Neural cell (in vitro differentiated cells): ENCODE measurements around the gene LPP. TPM values are rescaled to one million over a fixed set of nuclear protein-coding genes. Genes with fewer than 3 reads are reported as not detected.

Experiments
- H2AFZ ChIP-seq: fragments of 200-600, 300-800 bp; sonication (generic), shearing (Covaris generic); 2 replicates; pipeline ENCODE4 v1.6.0; 2014; ENCODE audit warnings: low read depth, mild to moderate bottlenecking, antibody characterized with exemption, low read length, moderate library complexity
- H3F3A ChIP-seq: fragments of 200-600 bp; shearing (Covaris generic); 2 replicates; pipeline ENCODE4 v1.6.1; 2016; ENCODE audit warnings: mild to moderate bottlenecking, moderate library complexity, mixed read lengths, antibody characterized with exemption, low read length; ENCODE audit not compliant: insufficient read depth, poor library complexity, severe bottlenecking
- H3K27ac ChIP-seq: fragments of 200-600, 300-800 bp; sonication (generic), shearing (Covaris generic); 2 replicates; pipeline ENCODE4 v1.5.1; 2014; ENCODE audit warnings: mild to moderate bottlenecking, low read length, moderate library complexity
- H3K27me3 ChIP-seq: fragments of 300-800, 200-600 bp; sonication (generic), shearing (Covaris generic); 2 replicates; pipeline ENCODE4 v1.6.0; 2014; ENCODE audit warnings: mild to moderate bottlenecking, low read depth, low read length, moderate library complexity; ENCODE audit not compliant: insufficient read depth
- H3K36me3 ChIP-seq: fragments of 300-800, 200-600 bp; sonication (generic), shearing (Covaris generic); 2 replicates; pipeline ENCODE4 v1.5.1; 2014; ENCODE audit warnings: mild to moderate bottlenecking, antibody characterized with exemption, low read length, moderate library complexity; ENCODE audit not compliant: insufficient read depth
- H3K4me2 ChIP-seq: fragments of 300-800, 200-600 bp; sonication (generic), shearing (Covaris generic); 2 replicates; pipeline ENCODE4 v1.6.0; 2014; ENCODE audit warnings: mild to moderate bottlenecking, low read length
- H3K4me3 ChIP-seq: fragments of 300-800, 200-600 bp; sonication (generic), shearing (Covaris generic); 2 replicates; pipeline ENCODE4 v1.5.1; 2014; ENCODE audit warnings: mild to moderate bottlenecking, low read length, moderate library complexity
- H3K79me2 ChIP-seq: fragments of 200-600 bp; shearing (Covaris generic); replicated peaks from 2 replicates; pipeline ENCODE4 v1.6.0; 2014; ENCODE audit warnings: mild to moderate bottlenecking, low read length, moderate library complexity; ENCODE audit not compliant: insufficient read depth
- H3K9ac ChIP-seq: fragments of 300-800, 200-600 bp; sonication (generic), shearing (Covaris generic); 2 replicates; pipeline ENCODE4 v1.6.1; 2016; ENCODE audit warnings: mild to moderate bottlenecking, low read length, mixed read lengths
- H3K9me2 ChIP-seq: fragments of 200-600 bp; shearing (Covaris generic); 2 replicates; pipeline ENCODE4 v1.6.1; 2016; ENCODE audit warnings: mild to moderate bottlenecking, low read length, mixed read lengths; ENCODE audit not compliant: insufficient read depth
- H3K9me3 ChIP-seq: fragments of 200-600, 300-800 bp; sonication (generic), shearing (Covaris generic); 2 replicates; pipeline ENCODE4 v1.6.1; 2016; ENCODE audit warnings: mild to moderate bottlenecking, mixed run types, low read length, moderate library complexity, mixed read lengths
- H4K20me1 ChIP-seq: fragments of 200-600 bp; shearing (Covaris generic); 2 replicates; pipeline ENCODE4 v1.6.1; 2016; ENCODE audit warnings: mild to moderate bottlenecking, mixed run types; ENCODE audit not compliant: insufficient read depth
- CTCF ChIP-seq: fragments of 450-650 bp; IDR thresholded peaks from 2 replicates; pipeline ENCODE4 v1.5.1; 2014; ENCODE audit warnings: antibody characterized with exemption, mild to moderate bottlenecking, moderate library complexity; ENCODE audit not compliant: poor library complexity, severe bottlenecking
- EP300 ChIP-seq: fragments of 450-650 bp; conservative IDR thresholded peaks from 2 replicates; pipeline ENCODE4 v1.6.1; 2014; ENCODE audit warnings: antibody characterized with exemption, mild to moderate bottlenecking, moderate library complexity; ENCODE audit not compliant: poor library complexity, severe bottlenecking
- EZH2 ChIP-seq: fragments of 200-600, 300-800 bp; shearing (Covaris generic), sonication (generic); IDR thresholded peaks from 2 replicates; pipeline ENCODE4 v1.6.1; 2014; ENCODE audit warnings: antibody characterized with exemption, low read length, borderline replicate concordance, mild to moderate bottlenecking; ENCODE audit not compliant: insufficient read depth, poor library complexity, severe bottlenecking
- MXI1 ChIP-seq: fragments of 450-650 bp; conservative IDR thresholded peaks from 2 replicates; pipeline ENCODE4 v1.6.1; 2014; ENCODE audit warnings: antibody characterized with exemption, mild to moderate bottlenecking; ENCODE audit not compliant: poor library complexity, severe bottlenecking
- POLR2AphosphoS5 ChIP-seq: IDR thresholded peaks from 2 replicates; pipeline ENCODE4 v1.6.1; 2012
- RAD21 ChIP-seq: fragments of 450-650 bp; conservative IDR thresholded peaks from 2 replicates; pipeline ENCODE4 v1.6.1; 2014; ENCODE audit warnings: antibody characterized with exemption, mild to moderate bottlenecking, moderate library complexity
- REST ChIP-seq: IDR thresholded peaks from 2 replicates; pipeline ENCODE4 v1.6.1; 2012; ENCODE audit warnings: borderline replicate concordance
- SMC3 ChIP-seq: fragments of 450-650 bp; conservative IDR thresholded peaks from 2 replicates; pipeline ENCODE4 v1.6.1; 2014; ENCODE audit warnings: antibody characterized with exemption, mild to moderate bottlenecking, moderate library complexity; ENCODE audit not compliant: poor library complexity
- TAF1 ChIP-seq: IDR thresholded peaks from 2 replicates; pipeline ENCODE4 v1.6.1; 2012; ENCODE audit warnings: low read depth
- polyA plus RNA-seq: library from polyadenylated mRNA; depleted of rRNA; stranded (reverse); fragments of >200 nt; gene quantifications from 2 replicates; pipeline ENCODE4 v1.2.3, GENCODE V29; 2014

LPP gene
- polyA plus RNA-seq, 1 donor from 2014 or later: 3.0 TPM

GRCh38 chr3:188729422-188729821, 575.5 kb downstream of the LPP start:
- H3K9me3 ChIP-seq: no peaks in the 10 kb centered on the region
- no peak overlapping the region for H2AFZ ChIP-seq
- no peak overlapping the region for H3K9ac ChIP-seq
- H3K79me2 ChIP-seq: no peaks in the 10 kb centered on the region
- H4K20me1 ChIP-seq: no peaks in the 10 kb centered on the region
- no peak overlapping the region for H3K4me3 ChIP-seq
- no peaks in the 10 kb centered on the region for H3F3A ChIP-seq
- H3K4me2 ChIP-seq: no peak overlapping the region
- no peak for TF ChIP-seq POLR2AphosphoS5
- no peak for TF ChIP-seq SMC3
- H3K27me3 ChIP-seq: no peaks in the 10 kb centered on the region
- no peaks in the 10 kb centered on the region for H3K36me3 ChIP-seq
- H3K27ac ChIP-seq: no peak overlapping the region
- H3K9me2 ChIP-seq: no peaks in the 10 kb centered on the region

GRCh38 chr3:188734395-188734794, 580.4 kb downstream of the LPP start:
- no peaks in the 10 kb centered on the region for H3F3A ChIP-seq
- no peak for TF ChIP-seq EZH2
- no peak for TF ChIP-seq RAD21
- no peak for TF ChIP-seq MXI1
- TF ChIP-seq SMC3: no peak
- no peak for TF ChIP-seq CTCF
- no peak for TF ChIP-seq EP300
- TF ChIP-seq REST: no peak
- no peak for TF ChIP-seq POLR2AphosphoS5
- H3K4me2 ChIP-seq: no peak overlapping the region

GRCh38 chr3:188739511-188739910, 585.6 kb downstream of the LPP start:
- no peaks in the 10 kb centered on the region for H4K20me1 ChIP-seq
- no peak overlapping the region for H2AFZ ChIP-seq
- no peaks in the 10 kb centered on the region for H3K9me2 ChIP-seq
- TF ChIP-seq SMC3: no peak
- TF ChIP-seq RAD21: no peak
- no peak for TF ChIP-seq EZH2
- TF ChIP-seq TAF1: no peak
- no peak for TF ChIP-seq REST
- no peak for TF ChIP-seq EP300
- TF ChIP-seq MXI1: no peak
- TF ChIP-seq POLR2AphosphoS5: no peak
- no peak for TF ChIP-seq CTCF
- no peak overlapping the region for H3K4me2 ChIP-seq
- no peaks in the 10 kb centered on the region for H3K79me2 ChIP-seq
- no peak overlapping the region for H3K9ac ChIP-seq
- H3K9me3 ChIP-seq: no peaks in the 10 kb centered on the region
- H3F3A ChIP-seq: no peaks in the 10 kb centered on the region
- no peaks in the 10 kb centered on the region for H3K27me3 ChIP-seq
- no peak overlapping the region for H3K4me3 ChIP-seq
- no peaks in the 10 kb centered on the region for H3K36me3 ChIP-seq
- no peak overlapping the region for H3K27ac ChIP-seq

More at GRCh38 chr3:188734395-188734794, 580.4 kb downstream of the LPP start:
- Histone ChIP-seq H3K27ac (no peak overlapping the region), H2AFZ (no peak overlapping the region), H3K79me2 (no peaks in the 10 kb centered on the region), H3K9me3 (no peaks in the 10 kb centered on the region), H3K4me3 (no peak overlapping the region), H3K9me2 (no peaks in the 10 kb centered on the region), H3K9ac (no peak overlapping the region), H3K36me3 (no peaks in the 10 kb centered on the region), H4K20me1 (no peaks in the 10 kb centered on the region), H3K27me3 (no peaks in the 10 kb centered on the region)
